ENCODE measurements around the gene TFPI. TPM values are rescaled to one million over a fixed set of nuclear protein-coding genes. Genes with fewer than 3 reads are reported as not detected.

TFPI gene
- total and polyA plus RNA-seq, 2 of the 8 experiments (the other 6 are each of a cell fraction or from before 2014, with no cell fraction given) = 2.0 to 7.1 TPM

DNA sequence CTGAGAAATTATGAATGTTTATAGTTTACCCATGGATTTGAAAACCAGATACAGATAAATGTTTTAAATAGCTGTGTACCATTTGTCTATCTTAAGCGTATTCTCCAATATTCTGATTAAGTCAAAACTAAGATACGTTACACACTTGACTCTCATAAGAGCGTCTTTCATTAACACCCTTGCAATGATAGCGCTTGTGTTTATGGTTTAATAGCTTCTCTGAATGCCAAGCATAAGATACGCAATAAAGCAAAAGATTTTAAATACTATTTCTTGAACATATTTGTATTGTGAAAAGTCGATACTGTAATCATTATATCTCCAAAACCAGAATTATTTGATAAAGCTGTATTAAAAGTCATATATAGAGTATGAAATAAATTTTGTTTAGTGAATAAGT lies 109.2 kb downstream of the TFPI start (continued):
- TF ChIP-seq CBX8 (IDR thresholded peaks at IDR 0.05; ENCODE audit: borderline replicate concordance, low read depth, low read length) = no peak
- TF ChIP-seq, protein P1, sequence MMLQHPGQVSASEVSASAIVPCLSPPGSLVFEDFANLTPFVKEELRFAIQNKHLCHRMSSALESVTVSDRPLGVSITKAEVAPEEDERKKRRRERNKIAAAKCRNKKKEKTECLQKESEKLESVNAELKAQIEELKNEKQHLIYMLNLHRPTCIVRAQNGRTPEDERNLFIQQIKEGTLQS (IDR thresholded peaks at IDR 0.05; ENCODE audit: insufficient read depth, low read depth, low read length) = no peak
